HEK293 (cell line): ENCODE measurements around the gene NME3.

Experiments
- BCL6B ChIP-seq: fragments of 450-650 bp; formaldehyde crosslinking; IDR thresholded peaks from 2 replicates; pipeline ENCODE4 v1.5.1; 2017; ENCODE audit warnings: missing biosample characterization, missing genetic modification characterization
- ELK4 ChIP-seq: IDR thresholded peaks from 2 replicates; pipeline ENCODE4 v1.6.1; 2011; ENCODE audit warnings: mild to moderate bottlenecking, low read depth, low read length, borderline replicate concordance
- GLIS1 ChIP-seq: fragments of 450-650 bp; formaldehyde crosslinking; IDR thresholded peaks from 2 replicates; pipeline ENCODE4 v1.5.1; 2016; ENCODE audit warnings: missing biosample characterization, missing genetic modification characterization
- HIC1 ChIP-seq: fragments of 450-650 bp; formaldehyde crosslinking; IDR thresholded peaks from 2 replicates; pipeline ENCODE4 v1.5.1; 2016; ENCODE audit warnings: missing biosample characterization, missing genetic modification characterization
- IKZF3 ChIP-seq: fragments of 450-650 bp; IDR thresholded peaks from 2 replicates; pipeline ENCODE4 v1.5.0; 2018; ENCODE audit warnings: missing biosample characterization, mild to moderate bottlenecking, missing genetic modification characterization, moderate library complexity
- PBX3 ChIP-seq: sonication (generic); formaldehyde crosslinking; IDR thresholded peaks from 2 replicates; pipeline ENCODE4 v1.8.1; 2022; ENCODE audit warnings: mild to moderate bottlenecking, moderate library complexity, missing genetic modification reagents
- SCRT1 ChIP-seq: fragments of 450-650 bp; formaldehyde crosslinking; IDR thresholded peaks from 2 replicates; pipeline ENCODE4 v1.5.1; 2016; ENCODE audit warnings: missing biosample characterization, missing genetic modification characterization, borderline replicate concordance
- YY2 ChIP-seq: fragments of 450-650 bp; formaldehyde crosslinking; IDR thresholded peaks from 2 replicates; pipeline ENCODE4 v1.5.1; 2016; ENCODE audit warnings: missing biosample characterization, missing genetic modification characterization
- ZBTB17 ChIP-seq: fragments of 450-650 bp; formaldehyde crosslinking; IDR thresholded peaks from 2 replicates; pipeline ENCODE4 v1.5.1; 2016; ENCODE audit warnings: missing biosample characterization, missing genetic modification characterization
- ZBTB7A ChIP-seq: fragments of 450-650 bp; formaldehyde crosslinking; IDR thresholded peaks from 2 replicates; pipeline ENCODE4 v1.5.1; 2016; ENCODE audit warnings: low read depth, missing biosample characterization, missing genetic modification characterization
- ZFP3 ChIP-seq: fragments of 450-650 bp; formaldehyde crosslinking; IDR thresholded peaks from 2 replicates; pipeline ENCODE4 v1.5.1; 2016; ENCODE audit warnings: low read depth, missing biosample characterization, missing genetic modification characterization
- ZNF140 ChIP-seq: fragments of 450-650 bp; formaldehyde crosslinking; IDR thresholded peaks from 2 replicates; pipeline ENCODE4 v1.5.1; 2016; ENCODE audit warnings: missing biosample characterization, missing genetic modification characterization
- ZNF148 ChIP-seq: fragments of 450-650 bp; formaldehyde crosslinking; IDR thresholded peaks from 2 replicates; pipeline ENCODE4 v1.5.0; 2017; ENCODE audit warnings: missing biosample characterization, missing genetic modification characterization, borderline replicate concordance
- ZNF280D ChIP-seq: fragments of 450-650 bp; formaldehyde crosslinking; IDR thresholded peaks from 2 replicates; pipeline ENCODE4 v1.5.1; 2016; ENCODE audit warnings: missing biosample characterization, missing genetic modification characterization
- ZNF37A ChIP-seq: fragments of 450-650 bp; IDR thresholded peaks from 2 replicates; pipeline ENCODE4 v1.5.1; 2018; ENCODE audit warnings: missing biosample characterization, missing genetic modification characterization
- ZNF391 ChIP-seq: fragments of 450-650 bp; formaldehyde crosslinking; IDR thresholded peaks from 2 replicates; pipeline ENCODE4 v1.5.1; 2016; ENCODE audit warnings: low read depth, missing biosample characterization, missing genetic modification characterization, borderline replicate concordance
- ZNF449 ChIP-seq: fragments of 450-650 bp; formaldehyde crosslinking; IDR thresholded peaks from 2 replicates; pipeline ENCODE4 v1.5.1; 2017; ENCODE audit warnings: missing biosample characterization, mild to moderate bottlenecking, missing genetic modification characterization, moderate library complexity
- ZNF473 ChIP-seq: fragments of 450-650 bp; formaldehyde crosslinking; IDR thresholded peaks from 2 replicates; pipeline ENCODE4 v1.5.1; 2017; ENCODE audit warnings: missing biosample characterization, missing genetic modification characterization
- ZNF549 ChIP-seq: fragments of 450-650 bp; IDR thresholded peaks from 2 replicates; pipeline ENCODE4 v1.5.1; 2018; ENCODE audit warnings: missing biosample characterization, missing genetic modification characterization, mild to moderate bottlenecking, inconsistent platforms, moderate library complexity
- ZNF555 ChIP-seq: fragments of 450-650 bp; formaldehyde crosslinking; conservative IDR thresholded peaks from 2 replicates; pipeline ENCODE4 v1.5.1; 2017; ENCODE audit warnings: missing biosample characterization, mild to moderate bottlenecking, missing genetic modification characterization, inconsistent platforms
- ZNF561 ChIP-seq: fragments of 450-650 bp; IDR thresholded peaks from 2 replicates; pipeline ENCODE4 v1.5.1; 2018; ENCODE audit warnings: missing biosample characterization, missing genetic modification characterization, borderline replicate concordance
- ZSCAN5A ChIP-seq: fragments of 450-650 bp; formaldehyde crosslinking; IDR thresholded peaks from 2 replicates; pipeline ENCODE4 v1.5.1; 2016; ENCODE audit warnings: missing biosample characterization, missing genetic modification characterization

The NME3 gene

GRCh38 chr16:1782408-1783264, 11.3 kb upstream of the NME3 start, which contains the start of the genes NUBP2 and SPSB3 (continued):
- TF ChIP-seq ZNF561 (tag by site-specific recombination) (peak; percentile 69; the same call in 1 of the 2 replicates), ZNF555 (tag by site-specific recombination) (no peak), SCRT1 (tag by site-specific recombination) (no peak), PBX3 (peak; percentile 98), ZFP3 (tag by site-specific recombination) (no peak), ZNF549 (no peak), ZNF148 (no peak), ZNF140 (no peak), ZBTB7A (tag by site-specific recombination) (no peak), ZBTB17 (tag by site-specific recombination) (peak; percentile 29; the same call in 1 of the 2 replicates), ZNF449 (tag by site-specific recombination) (no peak), ZNF37A (tag by site-specific recombination) (0 out of 2 replicates have a peak, but pooled peaks have one; percentile 11), BCL6B (tag by site-specific recombination) (no peak), ZNF280D (tag by site-specific recombination) (no peak), ZNF473 (tag by site-specific recombination) (no peak), GLIS1 (tag by site-specific recombination) (peak; percentile 28; the same call in 1 of the 2 replicates), ZSCAN5A (tag by site-specific recombination) (no peak), ELK4 (peak; percentile 86), IKZF3 (tag by site-specific recombination) (no peak), HIC1 (tag by site-specific recombination) (no peak), ZNF391 (tag by site-specific recombination) (no peak), YY2 (no peak)
